Mesothelial cell of epicardium (in vitro differentiated cells): Measurements from ENCODE around the gene GAS2. TPM values are rescaled to one million over a fixed set of nuclear protein-coding genes. Genes with fewer than 3 reads are reported as not detected.

ENCODE experiments used
- DNase-seq, 2 experiments: peaks; one replicate each; pipeline ENCODE4 v3.0.0; 2021; ENCODE audit warnings: low spot score in 2 of 2; ENCODE audit not compliant: unreplicated experiment in 2 of 2
- H3K27ac Mint-ChIP-seq: 2 replicates; pipeline ENCODE4 v1.8.0; 2021; ENCODE audit warnings: mixed read lengths
- H3K27me3 Mint-ChIP-seq: 2 replicates; pipeline ENCODE4 v1.8.0; 2021; ENCODE audit warnings: low read depth, mixed read lengths
- H3K36me3 Mint-ChIP-seq: 2 replicates; pipeline ENCODE4 v1.8.0; 2021; ENCODE audit warnings: mixed read lengths
- H3K4me1 Mint-ChIP-seq: 2 replicates; pipeline ENCODE4 v1.8.0; 2021; ENCODE audit warnings: mixed read lengths
- H3K4me3 Mint-ChIP-seq: 2 replicates; pipeline ENCODE4 v1.8.0; 2021; ENCODE audit warnings: mild to moderate bottlenecking, moderate library complexity, mixed read lengths
- H3K9me3 Mint-ChIP-seq: 2 replicates; pipeline ENCODE4 v1.8.0; 2021; ENCODE audit warnings: mixed read lengths
- total RNA-seq: library from RNA; stranded (reverse); gene quantifications from 3 replicates; pipeline ENCODE4 v1.2.1, GENCODE V29; 2021
- TF ChIP-seq, protein P1 (sequence below): fragments of 200-600 bp; sonication (generic); IDR thresholded peaks from one replicate; pipeline ENCODE4 v1.5.0; 2021; ENCODE audit warnings: antibody characterized with exemption; ENCODE audit not compliant: unreplicated experiment

The GAS2 gene
- total RNA-seq, 1 donor from 2014 or later, result 17.8 TPM

GRCh38 chr11:22688914-22689313 lies 22.5 kb downstream of the GAS2 start:
- H3K9me3 Mint-ChIP-seq, result no peaks in the 10 kb centered on the region
- DNase-seq, result no peak
- H3K36me3 Mint-ChIP-seq, result no peaks in the 10 kb centered on the region
- no peak overlapping the region for H3K27ac Mint-ChIP-seq
- H3K27me3 Mint-ChIP-seq, result no peaks in the 10 kb centered on the region
- TF ChIP-seq, protein P1, sequence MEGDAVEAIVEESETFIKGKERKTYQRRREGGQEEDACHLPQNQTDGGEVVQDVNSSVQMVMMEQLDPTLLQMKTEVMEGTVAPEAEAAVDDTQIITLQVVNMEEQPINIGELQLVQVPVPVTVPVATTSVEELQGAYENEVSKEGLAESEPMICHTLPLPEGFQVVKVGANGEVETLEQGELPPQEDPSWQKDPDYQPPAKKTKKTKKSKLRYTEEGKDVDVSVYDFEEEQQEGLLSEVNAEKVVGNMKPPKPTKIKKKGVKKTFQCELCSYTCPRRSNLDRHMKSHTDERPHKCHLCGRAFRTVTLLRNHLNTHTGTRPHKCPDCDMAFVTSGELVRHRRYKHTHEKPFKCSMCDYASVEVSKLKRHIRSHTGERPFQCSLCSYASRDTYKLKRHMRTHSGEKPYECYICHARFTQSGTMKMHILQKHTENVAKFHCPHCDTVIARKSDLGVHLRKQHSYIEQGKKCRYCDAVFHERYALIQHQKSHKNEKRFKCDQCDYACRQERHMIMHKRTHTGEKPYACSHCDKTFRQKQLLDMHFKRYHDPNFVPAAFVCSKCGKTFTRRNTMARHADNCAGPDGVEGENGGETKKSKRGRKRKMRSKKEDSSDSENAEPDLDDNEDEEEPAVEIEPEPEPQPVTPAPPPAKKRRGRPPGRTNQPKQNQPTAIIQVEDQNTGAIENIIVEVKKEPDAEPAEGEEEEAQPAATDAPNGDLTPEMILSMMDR, result no peak
- H3K4me3 Mint-ChIP-seq, result no peak overlapping the region
- H3K4me1 Mint-ChIP-seq, result peaks cover 25% of the 10 kb centered on the region

DNA sequence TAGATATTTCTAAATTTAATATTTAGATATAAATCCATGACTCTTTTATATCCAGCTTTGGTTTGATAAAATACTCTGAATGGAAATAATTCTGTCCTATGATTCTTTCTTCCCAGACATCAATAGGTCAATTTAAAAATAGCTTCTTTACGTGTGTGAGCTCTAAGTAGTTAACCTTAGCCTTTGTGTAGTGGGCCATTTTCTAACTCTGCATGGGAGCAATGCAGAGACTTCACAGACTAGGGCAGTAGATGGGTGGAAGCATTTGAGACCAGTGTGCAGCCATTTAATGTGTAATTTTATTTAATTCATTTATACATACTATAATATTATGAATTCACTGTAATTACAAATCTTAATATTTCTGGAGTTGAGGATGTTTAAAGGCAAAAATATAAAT lies 23.8 kb downstream of the GAS2 start:
- DNase-seq, result no peak
- Mint-ChIP-seq H3K4me3 (no peak overlapping the region), H3K27ac (no peak overlapping the region), H3K36me3 (no peaks in the 10 kb centered on the region), H3K9me3 (no peaks in the 10 kb centered on the region), H3K4me1 (peaks cover 25% of the 10 kb centered on the region), H3K27me3 (no peaks in the 10 kb centered on the region)
- TF ChIP-seq, protein P1, result no peak

DNA sequence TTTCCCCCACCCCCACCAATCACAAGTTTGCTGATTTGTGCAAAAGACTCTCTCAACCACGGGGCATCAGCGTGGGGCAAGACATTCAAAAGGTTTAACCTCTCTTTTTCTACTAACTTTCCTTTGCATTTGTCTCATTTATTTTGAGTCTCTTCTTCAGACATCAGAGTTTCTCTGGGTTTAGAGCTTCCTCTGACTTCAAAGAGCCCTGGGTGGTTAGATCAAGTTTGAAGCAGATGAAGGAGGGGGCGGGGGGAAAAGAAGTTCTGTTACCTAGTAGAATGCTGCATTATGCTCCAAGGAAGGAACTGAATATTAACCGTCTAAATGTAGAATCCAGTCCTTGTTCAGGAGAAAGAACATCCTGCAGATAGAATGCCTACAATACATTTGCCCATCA lies 24.5 kb downstream of the GAS2 start:
- no peak overlapping the region for H3K4me3 Mint-ChIP-seq
- TF ChIP-seq, protein P1, result no peak

DNA sequence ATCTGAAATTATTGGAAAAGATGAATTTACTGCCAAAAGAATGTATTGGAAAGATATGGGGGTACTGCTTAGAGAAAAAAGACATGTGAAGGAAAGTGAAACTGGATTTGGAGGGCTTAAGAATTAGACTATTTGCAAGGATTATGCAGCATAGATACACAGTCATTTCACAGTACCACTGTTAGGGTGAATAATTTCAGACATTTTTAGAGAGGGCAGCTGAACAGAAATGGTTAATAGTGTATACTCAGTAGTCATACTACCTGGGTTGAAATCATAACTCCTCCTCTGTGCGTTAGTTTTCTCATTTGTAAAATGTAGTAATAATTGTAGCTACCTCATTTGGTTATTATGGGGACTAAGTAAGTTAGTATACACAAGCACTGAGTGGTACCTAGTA lies 33.0 kb downstream of the GAS2 start:
- DNase-seq, result no peak
- H3K9me3 Mint-ChIP-seq, result no peaks in the 10 kb centered on the region
- H3K27ac Mint-ChIP-seq, result no peak overlapping the region
- peaks cover 19% of the 10 kb centered on the region for H3K4me1 Mint-ChIP-seq
- H3K4me3 Mint-ChIP-seq, result no peak overlapping the region
- no peaks in the 10 kb centered on the region for H3K36me3 Mint-ChIP-seq
- TF ChIP-seq, protein P1, result no peak
- no peaks in the 10 kb centered on the region for H3K27me3 Mint-ChIP-seq

More for the DNA sequence above, 24.5 kb downstream of the GAS2 start:
- no peaks in the 10 kb centered on the region for H3K9me3 Mint-ChIP-seq
- peaks cover 25% of the 10 kb centered on the region for H3K4me1 Mint-ChIP-seq
- H3K27ac Mint-ChIP-seq, result no peak overlapping the region
- no peaks in the 10 kb centered on the region for H3K27me3 Mint-ChIP-seq
- H3K36me3 Mint-ChIP-seq, result no peaks in the 10 kb centered on the region
- DNase-seq, result no peak

DNA sequence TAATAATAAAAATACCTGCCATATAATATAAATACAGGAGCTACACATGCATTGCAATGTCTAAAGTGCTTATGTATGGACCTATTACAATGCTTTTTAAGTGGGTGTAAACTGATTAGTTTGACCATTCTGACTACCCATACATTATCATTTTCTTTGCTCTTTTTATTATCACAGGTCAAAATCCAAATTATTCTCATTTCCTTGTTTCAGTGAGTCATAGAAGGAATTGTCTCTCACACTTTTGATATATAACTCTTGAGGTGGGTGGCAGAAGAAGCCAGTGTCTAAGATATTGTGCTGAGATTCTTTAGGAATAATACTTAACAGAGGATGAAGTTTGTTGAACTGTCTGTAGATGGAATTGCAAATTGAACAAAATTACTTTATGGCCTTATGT lies 35.6 kb downstream of the GAS2 start:
- Mint-ChIP-seq H3K27ac (peak overlapping the region; percentile 48), H3K27me3 (no peaks in the 10 kb centered on the region), H3K36me3 (no peaks in the 10 kb centered on the region), H3K4me1 (peaks cover 19% of the 10 kb centered on the region), H3K4me3 (no peak overlapping the region), H3K9me3 (peaks cover 5% of the 10 kb centered on the region)
- no peak for DNase-seq
- TF ChIP-seq, protein P1, result no peak

GRCh38 chr11:22703040-22703439 lies 36.6 kb downstream of the GAS2 start:
- Mint-ChIP-seq H3K9me3 (peaks cover 5% of the 10 kb centered on the region), H3K4me1 (peaks cover 19% of the 10 kb centered on the region), H3K36me3 (no peaks in the 10 kb centered on the region), H3K27ac (peak overlapping the region; percentile 97), H3K4me3 (peak overlapping the region; percentile 5), H3K27me3 (no peaks in the 10 kb centered on the region)
- TF ChIP-seq, protein P1, result no peak
- no peak for DNase-seq
